GM15510 (cell line): Measurements from ENCODE around the gene PLEKHA7.

Experiments
- POLR2A ChIP-seq: IDR thresholded peaks from 3 replicates; pipeline ENCODE4 v1.6.1; 2011; ENCODE audit warnings: borderline replicate concordance; ENCODE audit not compliant: insufficient read length; ENCODE audit errors: extremely low read depth

Gene PLEKHA7

GRCh38 chr11:16834384-16834783 is 179.8 kb downstream of the PLEKHA7 start:
- TF ChIP-seq POLR2A, result no peak

- no peak for TF ChIP-seq POLR2A
Observed at GRCh38 chr11:16833026-16833425, 181.2 kb downstream of the PLEKHA7 start.

GRCh38 chr11:16832193-16832539 is 182.0 kb downstream of the PLEKHA7 start:
- TF ChIP-seq POLR2A, result no peak

GRCh38 chr11:16831316-16832192 is 182.7 kb downstream of the PLEKHA7 start:
- no peak for TF ChIP-seq POLR2A

- TF ChIP-seq POLR2A, result no peak
Observed at GRCh38 chr11:16827139-16827538, 187.1 kb downstream of the PLEKHA7 start.

- no peak for TF ChIP-seq POLR2A
Observed at GRCh38 chr11:16825968-16826367, 188.2 kb downstream of the PLEKHA7 start.

GRCh38 chr11:16825101-16825500 is 189.1 kb downstream of the PLEKHA7 start:
- TF ChIP-seq POLR2A, result no peak

GRCh38 chr11:16820324-16821092 is 193.7 kb downstream of the PLEKHA7 start:
- no peak for TF ChIP-seq POLR2A

GRCh38 chr11:16818284-16818683 is 195.9 kb downstream of the PLEKHA7 start:
- no peak for TF ChIP-seq POLR2A

GRCh38 chr11:16817351-16817750 is 196.9 kb downstream of the PLEKHA7 start:
- TF ChIP-seq POLR2A, result no peak

GRCh38 chr11:16816358-16817270 is 197.6 kb downstream of the PLEKHA7 start:
- no peak for TF ChIP-seq POLR2A

- no peak for TF ChIP-seq POLR2A
Observed at GRCh38 chr11:16815047-16815767, 199.0 kb downstream of the PLEKHA7 start.

- no peak for TF ChIP-seq POLR2A
Observed at GRCh38 chr11:16814410-16815046, 199.7 kb downstream of the PLEKHA7 start.

GRCh38 chr11:16813126-16813525 is 201.1 kb downstream of the PLEKHA7 start:
- TF ChIP-seq POLR2A, result no peak
